Stomach (tissue), 4 donors: ENCODE data around the gene HCFC1.

Experiments used
- CTCF ChIP-seq, 7 experiments: fragments of 450-650 bp in 4 of 7; fragments of 200-600 bp in 3 of 7; sonication (generic) in 3 of 7; IDR thresholded peaks; one replicate each; pipeline ENCODE4 v1.5.1; 2016 to 2019; ENCODE audit warnings: antibody characterized with exemption in 7 of 7, control low read depth in 2 of 7, mild to moderate bottlenecking in 1 of 7
- POLR2A ChIP-seq, 4 donors: fragments of 450-650 bp; IDR thresholded peaks; one replicate each; pipeline ENCODE4 v1.6.1; 2016; ENCODE audit warnings: antibody characterized with exemption in 4 of 4, control low read depth in 2 of 4, mild to moderate bottlenecking in 1 of 4, moderate library complexity in 1 of 4

GRCh38 chrX:153953892-153954557, 17.6 kb downstream of the HCFC1 start:
- no peak for TF ChIP-seq CTCF (IDR thresholded peaks at IDR 0.05)
- no peak for TF ChIP-seq POLR2A (IDR thresholded peaks at IDR 0.05)
